Liver (tissue), 9 donors: ENCODE data around the gene LRRC71. TPM values are rescaled to one million over a fixed set of nuclear protein-coding genes. Genes with fewer than 3 reads are reported as not detected.

ENCODE experiments used
- DNase-seq: peaks from one replicate; pipeline ENCODE4 v3.0.0-alpha.2; 2017; ENCODE audit warnings: low spot score
- H3K27ac ChIP-seq, 2 donors: one replicate each; pipeline ENCODE4 v1.7.0; 2013; ENCODE audit warnings: inconsistent platforms in 2 of 2, low read length in 2 of 2, control low read depth in 1 of 2, low read depth in 1 of 2, mild to moderate bottlenecking in 1 of 2
- H3K27me3 ChIP-seq, 4 donors: one replicate each; pipeline versions ENCODE4 v1.6.1 to v1.7.0; 2013; ENCODE audit warnings: low read length in 3 of 4, inconsistent platforms in 1 of 4, mild to moderate bottlenecking in 1 of 4, moderate library complexity in 1 of 4; ENCODE audit not compliant: control insufficient read depth in 4 of 4, insufficient read depth in 4 of 4
- H3K36me3 ChIP-seq, 4 donors: one replicate each; pipeline versions ENCODE4 v1.6.1 to v1.7.0; 2013; ENCODE audit warnings: low read length in 3 of 4, mild to moderate bottlenecking in 3 of 4, low read depth in 1 of 4, moderate library complexity in 1 of 4; ENCODE audit not compliant: control insufficient read depth in 4 of 4, insufficient read depth in 3 of 4
- H3K4me1 ChIP-seq, 4 donors: one replicate each; pipeline versions ENCODE4 v1.6.1 to v1.7.0; 2013; ENCODE audit warnings: low read length in 3 of 4, mild to moderate bottlenecking in 3 of 4, moderate library complexity in 1 of 4; ENCODE audit not compliant: control insufficient read depth in 4 of 4, insufficient read depth in 4 of 4
- H3K4me3 ChIP-seq, 3 donors: one replicate each; pipeline versions ENCODE4 v1.6.1 to v1.7.0; 2013; ENCODE audit warnings: low read length in 3 of 3, control low read depth in 1 of 3, low read depth in 1 of 3, mild to moderate bottlenecking in 1 of 3
- H3K9ac ChIP-seq, 2 donors: one replicate each; pipeline ENCODE4 v1.7.0; 2013; ENCODE audit warnings: low read length in 2 of 2, mild to moderate bottlenecking in 2 of 2, moderate library complexity in 2 of 2, control low read depth in 1 of 2, low read depth in 1 of 2
- H3K9me3 ChIP-seq, 4 donors: one replicate each; pipeline versions ENCODE4 v1.6.1 to v1.7.0; 2013; ENCODE audit warnings: low read length in 3 of 4; ENCODE audit not compliant: control insufficient read depth in 4 of 4
- CTCF ChIP-seq: fragments of 150-350 bp; IDR thresholded peaks from 2 replicates; pipeline ENCODE4 v1.5.1; 2017; ENCODE audit warnings: improper control_type of control experiment, low read depth, low read length; ENCODE audit not compliant: missing input control
- FOXA1 ChIP-seq: IDR thresholded peaks from 2 replicates; pipeline ENCODE4 v1.6.1; 2016; ENCODE audit warnings: antibody characterized with exemption
- FOXA2 ChIP-seq: IDR thresholded peaks from 2 replicates; pipeline ENCODE4 v1.6.1; 2016; ENCODE audit warnings: antibody characterized with exemption
- HNF4A ChIP-seq, 2 donors: conservative IDR thresholded peaks; 2 replicates each; pipeline ENCODE4 v1.6.1; 2016; ENCODE audit warnings: antibody characterized with exemption in 2 of 2, mild to moderate bottlenecking in 2 of 2
- HNF4G ChIP-seq: IDR thresholded peaks from 2 replicates; pipeline ENCODE4 v1.6.1; 2016; ENCODE audit warnings: antibody characterized with exemption
- MAX ChIP-seq: IDR thresholded peaks from 2 replicates; pipeline ENCODE4 v1.6.1; 2016; ENCODE audit warnings: antibody characterized with exemption
- NR2F2 ChIP-seq: IDR thresholded peaks from 2 replicates; pipeline ENCODE4 v1.6.1; 2016; ENCODE audit warnings: antibody characterized with exemption
- RAD21 ChIP-seq, 2 donors: IDR thresholded peaks; 2 replicates each; pipeline ENCODE4 v1.6.1; 2016; ENCODE audit warnings: antibody characterized with exemption in 2 of 2, mild to moderate bottlenecking in 2 of 2
- REST ChIP-seq: IDR thresholded peaks from 2 replicates; pipeline ENCODE4 v1.6.1; 2016; ENCODE audit warnings: antibody characterized with exemption, mild to moderate bottlenecking
- RXRA ChIP-seq, 2 donors: IDR thresholded peaks; 2 replicates each; pipeline ENCODE4 v1.6.1; 2017 to 2018; ENCODE audit warnings: antibody characterized with exemption in 2 of 2, mild to moderate bottlenecking in 1 of 2
- SP1 ChIP-seq: IDR thresholded peaks from 2 replicates; pipeline ENCODE4 v1.6.1; 2018; ENCODE audit warnings: antibody characterized with exemption, mild to moderate bottlenecking
- TAF1 ChIP-seq: conservative IDR thresholded peaks from 2 replicates; pipeline ENCODE4 v1.6.1; 2016; ENCODE audit warnings: antibody characterized with exemption, mild to moderate bottlenecking
- YY1 ChIP-seq: IDR thresholded peaks from 2 replicates; pipeline ENCODE4 v1.6.1; 2016; ENCODE audit warnings: antibody characterized with exemption, mild to moderate bottlenecking
- ZBTB33 ChIP-seq: IDR thresholded peaks from 2 replicates; pipeline ENCODE4 v1.6.1; 2016; ENCODE audit warnings: antibody characterized with exemption
- WGBS: extraction: QIAGEN DNeasy Blood & Tissue Kit; methylation state at CpG from one replicate; pipeline ENCODE4 v1.1.7; 2013; 5-methylcytosine and 5-hydroxymethylcytosine counted together
- polyA plus RNA-seq, 2 donors: library from polyadenylated mRNA; stranded (reverse) in 1 of 2; unstranded in 1 of 2; fragments of 200-250 nt in 1 of 2; fragments of >200 nt in 1 of 2; fragmentation: Nextera tagmentation in 1 of 2; extraction: Ambion mirVana in 1 of 2; gene quantifications; one replicate each; pipeline versions ENCODE4 v1.2.1 to v1.2.3, GENCODE V29; 2013 to 2015
- total RNA-seq, 2 donors: library from RNA; depleted of rRNA; stranded (reverse); fragments of >200 nt; gene quantifications; one replicate each; pipeline ENCODE4 v1.2.3, GENCODE V29; 2014
- donor health status: healthy.
- donor health status: healthy.
- donor health status: healthy.
- donor health status: healthy.
- donor health status: healthy.

LRRC71 gene
- total and polyA plus RNA-seq, 4 donors, result 0.10 TPM; not detected in 3

- TF ChIP-seq RAD21 (IDR thresholded peaks at IDR 0.05) (peak; percentile 67 to 80), YY1 (no peak), CTCF (peak; percentile 61), NR2F2 (peak; percentile 10), SP1 (no peak)
- Histone ChIP-seq H3K27me3 (peaks cover 0 to 6% (median 2%) of the 10 kb centered on the region in 4 donors), H3K27ac (no peak overlapping the region), H3K9ac (no peak overlapping the region), H3K4me1 (peaks cover 0 to 18% (median 9%) of the 10 kb centered on the region in 4 donors), H3K36me3 (no peaks in the 10 kb centered on the region), H3K9me3 (no peaks in the 10 kb centered on the region), H3K4me3 (no peak overlapping the region)
- DNase-seq, result peak; percentile 96
- WGBS, result 4% methylated on average over 48 of the region's 48 CpGs
Observed at GRCh38 chr1:156892190-156893047, 28.0 kb upstream of the LRRC71 start.

GRCh38 chr1:156893048-156893953 is 27.1 kb upstream of the LRRC71 start, which contains the start of gene PEAR1:
PEAR1 (plus strand) TSS chr1:156893718; CDS start chr1:156903927, 10,209 bp downstream.
- H3K4me1 ChIP-seq, result peaks cover 0 to 18% (median 9%) of the 10 kb centered on the region in 4 donors
- H3K9ac ChIP-seq, result peak within 1 kb of the TSS in 1 of 2 donors; percentile 58
- DNase-seq, result peak; percentile 55
- H3K4me3 ChIP-seq, result peak within 1 kb of the TSS in 2 of 3 donors; percentile 21 to 42
- TF ChIP-seq ZBTB33 (no peak), TAF1 (no peak), NR2F2 (no peak), HNF4A (conservative IDR thresholded peaks at IDR 0.05) (no peak), FOXA2 (no peak), YY1 (no peak)
- H3K36me3 ChIP-seq, result no peaks in the 10 kb centered on the region
- peak within 1 kb of the TSS; percentile 58 to 75 for H3K27ac ChIP-seq
- no peaks in the 10 kb centered on the region for H3K9me3 ChIP-seq
- H3K27me3 ChIP-seq, result peaks cover 0 to 6% (median 2%) of the 10 kb centered on the region in 4 donors
- 10% methylated on average over 60 of the region's 60 CpGs for WGBS

GRCh38 chr1:156894001-156894400 is 26.4 kb upstream of the LRRC71 start:
- DNase-seq, result no peak
- H3K36me3 ChIP-seq, result no peaks in the 10 kb centered on the region
- peaks cover 0 to 18% (median 9%) of the 10 kb centered on the region in 4 donors for H3K4me1 ChIP-seq
- peak overlapping the region in 1 of 2 donors; percentile 58 for H3K9ac ChIP-seq
- H3K27ac ChIP-seq, result peak overlapping the region; percentile 22 to 75
- peak overlapping the region in 2 of 3 donors; percentile 21 to 42 for H3K4me3 ChIP-seq
- H3K27me3 ChIP-seq, result peaks cover 0 to 4% (median 2%) of the 10 kb centered on the region in 4 donors
- TF ChIP-seq TAF1, result no peak
- no peak for TF ChIP-seq HNF4A (conservative IDR thresholded peaks at IDR 0.05)
- TF ChIP-seq FOXA2, result no peak
- TF ChIP-seq HNF4G, result no peak
- TF ChIP-seq RXRA (IDR thresholded peaks at IDR 0.05), result no peak
- TF ChIP-seq REST, result no peak
- TF ChIP-seq MAX, result no peak
- no peak for TF ChIP-seq FOXA1
- WGBS, result 23% methylated on average over 5 of the region's 5 CpGs
- H3K9me3 ChIP-seq, result no peaks in the 10 kb centered on the region
